Thyroid gland (tissue), 4 donors: ENCODE data around the gene SMARCA5.

Experiments used
- POLR2A ChIP-seq, 2 donors: fragments of 450-650 bp; IDR thresholded peaks; one replicate each; pipeline ENCODE4 v1.6.1; 2017; ENCODE audit warnings: antibody characterized with exemption in 2 of 2, mild to moderate bottlenecking in 2 of 2, moderate library complexity in 1 of 2
- TF ChIP-seq, protein P1 (sequence below), 6 experiments: fragments of 200-600 bp in 3 of 6; fragments of 450-650 bp in 3 of 6; sonication (generic) in 3 of 6; IDR thresholded peaks; one replicate each; pipeline ENCODE4 v1.5.1; 2016 to 2019; ENCODE audit warnings: antibody characterized with exemption in 6 of 6, mild to moderate bottlenecking in 2 of 6, inconsistent platforms in 1 of 6, moderate library complexity in 1 of 6

DNA sequence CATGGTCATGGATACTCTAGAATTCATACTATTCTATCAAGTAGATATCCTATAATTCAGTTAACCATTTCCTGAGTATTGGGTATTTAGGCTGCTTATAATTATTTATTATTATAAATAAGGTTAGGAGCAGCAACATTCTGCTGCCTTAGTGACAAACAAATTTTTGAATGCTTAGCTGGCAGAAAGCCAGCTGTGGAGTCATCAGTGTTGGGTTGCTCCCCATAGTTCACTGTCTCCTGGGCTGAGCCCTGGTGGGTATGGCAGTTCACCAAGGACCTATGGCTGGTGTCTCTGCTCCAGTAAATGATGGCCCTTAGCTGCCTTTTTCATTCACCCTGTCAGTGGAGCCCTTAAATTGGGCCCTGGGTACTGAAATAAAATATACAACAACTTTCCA, 61.8 kb downstream of the SMARCA5 start:
- TF ChIP-seq, protein P1, sequence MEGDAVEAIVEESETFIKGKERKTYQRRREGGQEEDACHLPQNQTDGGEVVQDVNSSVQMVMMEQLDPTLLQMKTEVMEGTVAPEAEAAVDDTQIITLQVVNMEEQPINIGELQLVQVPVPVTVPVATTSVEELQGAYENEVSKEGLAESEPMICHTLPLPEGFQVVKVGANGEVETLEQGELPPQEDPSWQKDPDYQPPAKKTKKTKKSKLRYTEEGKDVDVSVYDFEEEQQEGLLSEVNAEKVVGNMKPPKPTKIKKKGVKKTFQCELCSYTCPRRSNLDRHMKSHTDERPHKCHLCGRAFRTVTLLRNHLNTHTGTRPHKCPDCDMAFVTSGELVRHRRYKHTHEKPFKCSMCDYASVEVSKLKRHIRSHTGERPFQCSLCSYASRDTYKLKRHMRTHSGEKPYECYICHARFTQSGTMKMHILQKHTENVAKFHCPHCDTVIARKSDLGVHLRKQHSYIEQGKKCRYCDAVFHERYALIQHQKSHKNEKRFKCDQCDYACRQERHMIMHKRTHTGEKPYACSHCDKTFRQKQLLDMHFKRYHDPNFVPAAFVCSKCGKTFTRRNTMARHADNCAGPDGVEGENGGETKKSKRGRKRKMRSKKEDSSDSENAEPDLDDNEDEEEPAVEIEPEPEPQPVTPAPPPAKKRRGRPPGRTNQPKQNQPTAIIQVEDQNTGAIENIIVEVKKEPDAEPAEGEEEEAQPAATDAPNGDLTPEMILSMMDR (IDR thresholded peaks at IDR 0.05) = no peak
- TF ChIP-seq POLR2A (IDR thresholded peaks at IDR 0.05) = no peak
